Measurements from ENCODE around the gene TRAF2.

The TRAF2 gene

DNA sequence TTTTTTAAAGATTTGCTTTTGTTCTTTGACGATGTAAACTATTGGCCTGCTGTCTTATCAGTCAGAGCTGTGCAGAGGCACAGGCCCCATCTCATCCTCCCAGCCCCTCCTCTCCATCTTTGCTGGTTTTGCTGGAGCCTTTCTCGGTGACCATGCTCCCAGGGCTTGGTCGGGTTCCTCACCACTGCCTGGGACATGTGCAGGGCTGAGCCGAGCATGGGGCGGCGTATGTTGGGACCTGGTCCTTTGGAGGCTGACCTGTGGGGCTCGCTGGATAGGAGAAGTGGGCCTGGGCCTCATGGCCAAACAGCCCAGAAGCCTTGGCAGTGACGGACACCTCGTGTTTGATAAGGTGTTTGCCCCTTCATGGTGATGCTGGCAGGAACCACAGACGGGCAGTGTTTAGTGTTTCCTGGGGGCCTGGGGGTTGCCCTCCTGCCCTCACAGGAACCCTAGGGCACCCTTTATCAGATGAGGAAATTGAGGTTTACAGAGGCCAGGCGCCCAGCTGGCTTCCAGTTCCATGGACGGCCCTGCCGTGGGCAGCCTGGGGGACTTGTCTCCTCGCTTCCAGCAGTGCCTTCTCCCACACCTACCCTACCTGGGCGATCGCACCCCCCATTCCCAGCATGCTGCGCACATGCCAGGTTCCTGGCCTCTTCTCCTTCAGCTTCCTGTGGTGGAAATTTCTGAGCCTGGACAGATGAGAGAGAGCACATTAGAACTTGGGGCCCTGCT, 27.6 kb downstream of the TRAF2 start:
- no peak for DNase-seq (ENCODE audit: low read depth)

DNA sequence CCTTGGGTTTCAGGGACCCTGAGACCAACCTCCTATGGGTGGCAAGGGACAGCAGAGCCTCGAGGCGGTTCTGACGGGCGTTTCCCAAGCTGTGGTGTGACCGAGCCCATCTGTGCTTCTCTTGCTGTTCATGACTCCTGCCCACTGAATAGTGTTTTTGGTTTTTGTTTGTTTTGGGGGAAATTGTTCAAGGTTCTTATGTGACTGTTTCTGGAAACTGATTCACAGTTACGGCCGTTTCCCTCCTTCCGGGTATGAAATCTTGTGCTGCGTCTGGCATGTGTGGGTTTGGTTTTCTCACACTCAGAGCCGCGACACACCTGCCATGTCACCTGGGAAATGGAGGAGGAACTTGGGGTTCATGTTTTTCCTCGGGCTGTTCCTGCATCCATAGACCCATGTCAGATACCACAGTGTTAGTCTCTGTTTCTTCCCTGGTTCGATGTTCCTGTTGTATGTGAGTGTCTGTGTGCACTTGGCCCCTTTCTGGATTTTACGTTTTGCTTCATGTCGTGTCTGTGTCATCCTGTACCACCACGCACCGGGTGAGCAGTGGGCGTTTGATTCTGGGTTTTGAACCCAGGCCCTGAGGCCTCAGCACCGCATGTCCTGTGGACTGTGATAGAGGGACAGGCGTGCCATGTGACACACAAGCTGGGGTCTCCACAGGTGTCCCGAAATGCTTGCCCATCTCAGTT, 29.5 kb downstream of the TRAF2 start:
- no peak for DNase-seq (ENCODE audit: low read depth)

DNA sequence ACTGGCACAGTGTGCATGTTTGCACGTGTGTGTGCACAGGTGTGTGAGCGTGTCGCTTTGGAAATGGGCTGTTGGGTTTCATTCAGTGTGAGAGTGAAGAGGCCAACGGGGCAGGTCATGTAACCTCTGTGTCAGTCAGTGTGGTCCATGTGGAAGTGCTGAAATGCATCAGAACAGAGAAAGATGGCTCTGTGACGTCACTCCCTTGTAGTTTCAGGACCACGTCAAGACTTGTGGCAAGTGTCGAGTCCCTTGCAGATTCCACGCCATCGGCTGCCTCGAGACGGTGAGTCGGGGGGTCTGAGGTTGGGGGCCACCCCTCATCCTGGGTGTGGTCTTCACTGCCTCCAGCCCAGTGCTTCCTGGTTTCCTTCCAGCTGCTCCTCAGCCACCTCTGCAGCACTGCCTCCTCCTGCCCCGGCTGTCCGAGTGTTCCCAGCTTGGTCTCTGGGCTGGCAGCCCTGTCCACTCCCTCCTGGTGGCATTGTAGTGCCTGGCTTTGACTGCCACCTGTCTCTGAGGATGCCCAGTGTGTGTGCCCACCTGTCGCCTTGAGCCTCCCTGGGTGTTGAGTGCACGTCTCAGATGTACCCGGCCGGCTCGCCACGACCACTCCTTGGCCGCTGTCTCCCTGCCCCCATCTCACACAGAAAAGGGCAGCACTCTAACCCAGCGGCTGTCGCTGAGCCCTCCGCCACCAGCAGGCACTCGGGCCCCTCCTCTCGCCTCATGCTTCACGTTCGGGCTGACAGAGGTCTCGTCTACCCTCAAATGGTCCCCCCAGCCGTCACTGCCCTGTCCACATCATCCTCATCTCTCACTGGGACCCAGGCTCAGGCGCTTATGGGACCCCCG, 30.2 kb downstream of the TRAF2 start:
- DNase-seq (ENCODE audit: low read depth) = no peak

DNA sequence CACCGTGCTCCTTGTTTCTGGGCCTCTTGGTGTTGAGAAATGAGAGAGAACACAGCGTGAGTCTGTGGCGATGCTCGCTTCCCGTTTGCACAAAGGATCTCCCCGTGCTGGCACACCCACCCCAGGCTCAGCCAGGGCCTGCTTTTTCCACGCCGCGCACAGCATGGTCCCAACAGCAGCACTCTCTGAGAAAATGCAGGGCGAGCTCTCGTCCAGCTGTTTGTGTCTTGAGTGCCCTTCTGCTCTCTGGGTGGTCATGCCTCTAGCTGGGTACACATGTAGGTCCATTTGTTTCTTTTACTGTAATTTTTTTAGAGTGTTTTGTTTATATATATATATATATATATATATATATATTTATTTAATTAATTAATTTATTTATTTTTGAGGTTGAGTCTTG, 31.6 kb downstream of the TRAF2 start:
- DNase-seq (ENCODE audit: low read depth) = no peak

DNA sequence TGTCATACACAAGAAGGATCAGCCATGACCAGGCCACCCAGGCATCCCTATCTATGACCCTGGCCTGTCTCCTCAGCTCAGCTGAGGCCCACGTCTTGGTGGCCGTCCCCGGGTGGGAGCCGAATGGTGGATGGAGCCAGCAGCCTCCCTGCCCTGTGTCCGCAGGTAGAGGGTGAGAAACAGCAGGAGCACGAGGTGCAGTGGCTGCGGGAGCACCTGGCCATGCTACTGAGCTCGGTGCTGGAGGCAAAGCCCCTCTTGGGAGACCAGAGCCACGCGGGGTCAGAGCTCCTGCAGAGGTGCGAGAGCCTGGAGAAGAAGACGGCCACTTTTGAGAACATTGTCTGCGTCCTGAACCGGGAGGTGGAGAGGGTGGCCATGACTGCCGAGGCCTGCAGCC, 33.8 kb downstream of the TRAF2 start:
- no peak for DNase-seq (ENCODE audit: low read depth)

DNA sequence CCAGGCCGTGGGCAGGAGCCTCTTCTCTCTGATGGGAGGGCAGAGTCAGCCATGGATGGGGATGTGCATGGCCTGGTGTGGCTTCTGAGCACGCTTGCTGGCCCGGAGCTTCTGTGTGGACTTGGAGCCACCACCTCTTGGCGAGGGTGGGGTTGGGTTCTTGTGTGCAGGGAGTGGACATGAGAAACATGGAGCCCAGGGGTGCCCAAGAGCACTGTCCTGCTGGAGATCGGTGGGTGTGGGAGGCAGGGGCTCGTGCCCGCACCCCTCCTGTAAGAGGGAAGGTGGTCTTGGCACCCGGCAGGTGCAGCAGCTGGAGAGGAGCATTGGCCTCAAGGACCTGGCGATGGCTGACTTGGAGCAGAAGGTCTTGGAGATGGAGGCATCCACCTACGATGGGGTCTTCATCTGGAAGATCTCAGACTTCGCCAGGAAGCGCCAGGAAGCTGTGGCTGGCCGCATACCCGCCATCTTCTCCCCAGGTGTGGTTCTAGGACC, 34.5 kb downstream of the TRAF2 start:
- no peak for DNase-seq (ENCODE audit: low read depth)

DNA sequence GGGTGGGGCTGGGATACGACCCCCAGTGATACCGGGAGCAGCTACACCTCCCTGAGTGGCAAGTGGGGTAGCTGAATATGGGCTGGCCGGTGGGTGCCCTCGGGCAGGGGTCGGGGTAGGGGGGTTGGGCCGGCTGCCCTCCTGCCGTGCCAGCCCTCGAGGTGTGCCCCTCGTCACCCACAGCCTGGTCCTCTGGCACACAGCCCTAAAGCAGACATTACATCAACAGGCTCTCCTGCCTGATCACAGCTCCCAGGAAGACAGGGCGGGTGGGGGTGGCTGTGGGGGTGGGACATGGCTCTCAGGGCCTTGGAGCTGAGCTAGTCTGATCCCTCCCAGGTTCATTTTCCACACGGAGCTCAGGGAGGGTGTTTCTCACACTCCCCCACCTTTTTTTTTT, 35.0 kb downstream of the TRAF2 start:
- no peak for DNase-seq (ENCODE audit: low read depth)

DNA sequence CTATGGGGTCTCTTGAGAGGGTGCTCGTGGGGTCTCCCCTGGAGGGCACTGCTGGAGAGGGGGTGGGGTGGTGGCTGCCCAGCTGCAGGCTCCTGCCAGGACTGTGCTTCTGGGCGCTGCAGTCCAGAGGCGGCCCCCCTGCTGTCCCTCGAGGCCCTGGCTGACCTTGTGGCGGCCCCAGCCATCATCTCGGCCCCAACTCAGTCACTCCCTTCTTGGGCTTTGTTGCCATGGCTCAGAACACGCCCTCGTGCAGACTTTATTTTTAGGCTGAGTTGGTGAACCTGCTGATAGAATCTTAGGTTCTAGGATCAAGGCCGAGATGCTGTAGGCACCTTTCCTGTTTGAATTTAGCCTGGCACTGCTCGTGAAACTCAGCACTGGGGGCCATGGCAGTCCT, 35.4 kb downstream of the TRAF2 start:
- DNase-seq (ENCODE audit: low read depth) = no peak

DNA sequence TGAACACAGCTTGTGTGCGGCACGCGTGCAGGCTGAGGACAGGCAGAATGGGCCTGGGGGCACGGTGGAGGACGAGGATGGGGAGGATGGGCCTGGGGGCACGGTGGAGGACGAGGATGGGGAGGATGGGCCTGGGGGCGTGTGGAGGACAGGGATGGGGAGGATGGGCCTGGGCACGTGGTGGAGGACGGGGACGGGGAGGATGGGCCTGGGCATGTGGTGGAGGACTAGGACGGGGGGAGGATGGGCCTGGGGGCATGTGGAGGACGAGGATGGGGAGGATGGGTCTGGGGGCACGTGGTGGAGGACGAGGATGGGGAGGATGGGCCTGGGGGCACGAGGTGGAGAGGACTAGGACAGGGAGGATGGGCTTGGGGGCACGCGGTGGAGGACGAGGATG, 36.2 kb downstream of the TRAF2 start:
- no peak for DNase-seq (ENCODE audit: low read depth)

DNA sequence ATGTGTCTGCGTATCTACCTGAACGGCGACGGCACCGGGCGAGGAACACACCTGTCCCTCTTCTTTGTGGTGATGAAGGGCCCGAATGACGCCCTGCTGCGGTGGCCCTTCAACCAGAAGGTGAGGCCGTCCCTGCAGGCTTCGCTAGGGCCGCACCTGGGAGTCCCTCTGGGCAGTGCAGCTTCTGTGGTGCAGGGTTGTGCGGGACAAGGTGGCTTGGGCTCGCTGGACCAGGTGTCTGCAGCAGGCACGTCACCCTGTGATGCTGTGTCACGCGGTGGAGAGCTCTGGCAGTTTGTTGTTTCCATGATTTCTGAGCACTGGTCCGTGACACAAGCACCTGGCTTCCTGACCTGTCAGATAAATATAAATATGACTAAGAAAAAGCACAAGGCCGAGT, 37.6 kb downstream of the TRAF2 start:
- no peak for DNase-seq (ENCODE audit: low read depth)

DNA sequence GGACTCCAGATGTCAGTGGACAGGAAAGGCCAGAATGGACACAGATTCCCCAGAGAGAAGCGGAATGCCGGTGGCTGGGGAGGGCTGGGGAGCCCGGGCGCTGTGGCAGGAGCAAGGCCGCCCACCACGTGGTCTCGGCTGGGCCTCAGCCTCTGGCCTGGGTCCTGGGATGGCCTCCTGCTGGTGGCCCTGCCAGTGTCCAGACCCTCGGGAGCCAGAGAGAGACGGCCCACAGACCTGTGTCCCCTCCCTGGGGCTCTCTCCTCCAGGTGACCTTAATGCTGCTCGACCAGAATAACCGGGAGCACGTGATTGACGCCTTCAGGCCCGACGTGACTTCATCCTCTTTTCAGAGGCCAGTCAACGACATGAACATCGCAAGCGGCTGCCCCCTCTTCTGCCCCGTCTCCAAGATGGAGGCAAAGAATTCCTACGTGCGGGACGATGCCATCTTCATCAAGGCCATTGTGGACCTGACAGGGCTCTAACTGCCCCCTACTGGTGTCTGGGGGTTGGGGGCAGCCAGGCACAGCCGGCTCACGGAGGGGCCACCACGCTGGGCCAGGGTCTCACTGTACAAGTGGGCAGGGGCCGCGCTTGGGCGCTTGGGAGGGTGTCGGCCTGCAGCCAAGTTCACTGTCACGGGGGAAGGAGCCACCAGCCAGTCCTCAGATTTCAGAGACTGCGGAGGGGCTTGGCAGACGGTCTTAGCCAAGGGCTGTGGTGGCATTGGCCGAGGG, 39.3 kb downstream of the TRAF2 start:
- no peak for DNase-seq (ENCODE audit: low read depth)

DNA sequence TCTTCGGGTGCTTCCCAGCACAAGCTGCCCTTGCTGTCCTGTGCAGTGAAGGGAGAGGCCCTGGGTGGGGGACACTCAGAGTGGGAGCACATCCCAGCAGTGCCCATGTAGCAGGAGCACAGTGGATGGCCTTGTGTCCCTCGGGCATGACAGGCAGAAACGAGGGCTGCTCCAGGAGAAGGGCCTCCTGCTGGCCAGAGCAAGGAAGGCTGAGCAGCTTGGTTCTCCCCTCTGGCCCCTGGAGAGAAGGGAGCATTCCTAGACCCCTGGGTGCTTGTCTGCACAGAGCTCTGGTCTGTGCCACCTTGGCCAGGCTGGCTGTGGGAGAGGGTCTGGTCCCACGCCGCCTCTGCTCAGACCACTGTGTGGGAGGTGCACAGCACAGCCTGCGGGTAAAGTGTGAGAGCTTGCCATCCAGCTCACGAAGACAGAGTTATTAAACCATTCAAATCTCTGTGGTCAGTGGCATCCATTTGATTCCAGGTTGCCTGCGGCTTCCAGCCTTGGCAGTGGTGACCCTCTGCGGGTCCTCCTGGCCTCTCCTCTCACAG, 39.9 kb downstream of the TRAF2 start:
- no peak for DNase-seq (ENCODE audit: low read depth)

DNA sequence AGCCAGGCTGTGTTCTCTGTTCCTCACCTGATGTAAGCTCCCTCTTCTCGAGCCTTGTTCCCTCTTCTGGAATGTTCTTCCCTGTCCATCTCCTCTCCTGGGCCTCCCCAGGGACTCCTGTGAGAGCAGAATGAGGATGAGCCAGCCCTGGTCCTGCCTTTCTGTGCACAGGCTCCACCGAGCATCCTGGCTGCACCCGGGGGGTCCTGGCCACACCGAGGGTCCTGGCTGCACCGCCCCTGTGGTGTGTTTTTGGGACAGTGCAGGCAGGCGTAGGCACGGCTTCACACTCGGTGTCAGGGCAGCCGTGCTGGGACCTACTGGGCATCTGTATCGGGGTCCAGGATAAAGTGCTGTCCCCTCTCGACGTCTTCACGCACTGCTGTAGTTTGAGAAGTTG, 40.4 kb downstream of the TRAF2 start:
- DNase-seq (ENCODE audit: low read depth) = no peak

DNA sequence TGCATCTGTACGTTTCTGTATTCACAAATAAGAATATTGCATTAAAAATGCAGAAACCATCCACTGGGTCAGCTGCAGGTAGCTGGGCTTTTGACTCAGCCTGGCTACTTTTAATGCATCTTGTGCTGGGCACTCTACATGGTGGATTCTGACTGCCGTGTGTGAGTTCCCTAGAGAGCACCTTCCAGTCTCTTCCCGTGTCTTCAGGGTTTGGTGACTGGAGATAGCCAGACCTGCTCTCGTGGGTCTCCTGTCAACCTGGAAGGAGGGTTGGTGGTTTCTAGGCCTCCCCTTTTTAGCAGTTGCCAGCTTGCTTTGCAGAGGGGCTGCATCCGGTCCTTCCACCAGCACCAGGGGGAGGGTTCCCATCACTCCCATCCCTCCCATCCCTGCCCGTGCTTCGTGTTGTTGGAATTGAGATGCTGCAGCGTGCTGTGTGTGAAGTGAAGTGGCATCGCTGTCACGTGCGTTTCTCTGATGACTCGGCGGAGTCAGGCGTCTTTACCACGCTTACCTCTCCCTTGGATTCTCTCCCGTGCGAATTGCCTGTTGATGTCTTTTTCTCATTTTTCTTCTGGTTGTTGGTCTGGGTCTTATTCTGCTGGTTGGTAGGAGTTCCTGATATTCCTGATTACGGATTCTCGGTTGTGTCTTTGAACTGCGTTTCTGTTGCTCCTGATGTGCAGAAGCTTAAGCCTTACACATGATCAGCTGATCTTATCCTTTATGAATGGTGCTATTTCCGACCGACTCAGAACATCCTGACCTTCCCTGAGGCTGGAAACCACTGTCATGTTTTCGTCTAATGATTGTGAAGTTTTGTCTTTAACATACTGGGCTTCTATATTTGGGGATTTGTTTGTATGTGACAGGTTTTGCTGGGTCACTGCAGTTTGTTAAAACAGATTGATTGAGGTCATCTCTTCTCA, 41.3 kb downstream of the TRAF2 start:
- no peak for DNase-seq (ENCODE audit: low read depth)

DNA sequence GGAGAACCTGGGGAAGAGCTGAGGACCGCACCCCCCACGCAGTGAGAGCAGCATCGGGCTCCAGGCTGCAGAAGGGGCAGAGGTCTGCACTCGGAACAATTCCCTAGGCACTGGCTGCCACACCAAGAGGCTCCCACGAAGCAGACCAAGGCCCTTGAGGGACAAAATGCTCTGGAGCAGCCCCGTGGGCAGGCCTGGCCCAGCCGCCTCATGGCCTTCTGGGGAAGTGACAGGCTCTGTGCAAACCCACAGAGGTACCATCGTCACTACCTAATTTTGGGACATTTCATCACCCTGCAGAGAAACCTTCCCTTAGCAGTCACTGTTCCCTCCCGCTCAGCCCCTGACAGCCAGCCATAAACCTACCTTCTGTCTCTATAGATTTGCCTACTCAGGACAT, 42.3 kb downstream of the TRAF2 start:
- DNase-seq (ENCODE audit: low read depth) = no peak

DNA sequence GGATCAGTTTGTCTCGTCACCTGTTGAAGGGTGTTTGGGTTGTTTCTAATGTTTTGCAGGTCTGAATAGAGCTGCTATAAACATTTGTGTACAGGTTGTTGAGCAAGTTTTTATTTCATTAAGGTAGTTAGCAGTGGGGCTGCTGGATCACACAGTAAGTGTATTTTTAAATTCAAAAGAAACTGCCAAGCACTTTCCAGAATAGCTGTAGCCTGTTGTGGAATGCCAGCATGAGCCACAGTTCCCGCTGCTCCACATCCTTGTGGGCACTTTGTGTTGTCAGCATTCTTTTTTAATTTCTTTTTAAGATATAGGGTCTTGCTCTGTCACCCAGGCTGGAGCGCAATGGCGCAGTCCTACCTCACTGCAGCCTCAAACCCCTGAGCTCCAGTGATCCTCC, 43.7 kb downstream of the TRAF2 start:
- DNase-seq (ENCODE audit: low read depth) = no peak

DNA sequence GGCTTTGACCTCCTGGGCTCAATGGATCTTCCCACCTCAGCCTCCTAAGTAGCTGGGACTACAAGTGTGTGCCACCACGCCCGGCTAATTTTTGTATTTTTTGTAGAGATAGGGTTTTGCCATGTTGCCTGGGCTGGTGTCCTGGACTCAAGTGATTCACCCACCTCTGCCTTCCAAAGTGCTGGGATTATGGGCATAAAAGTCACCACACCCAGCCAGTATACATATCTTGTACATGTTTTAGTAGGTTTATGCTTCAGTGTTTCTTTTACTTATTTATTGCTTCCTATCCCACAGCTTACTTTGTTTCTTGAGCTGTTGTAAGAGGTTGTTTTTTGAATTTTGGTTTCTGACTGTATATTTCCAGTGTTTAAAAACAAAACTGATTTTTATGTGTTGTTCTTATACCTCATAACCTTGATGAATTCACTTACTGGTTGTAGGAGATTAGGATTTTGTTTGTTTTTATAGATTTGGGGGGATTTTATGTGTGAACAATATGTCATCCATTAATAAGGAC, 45.4 kb downstream of the TRAF2 start:
- DNase-seq (ENCODE audit: low read depth) = no peak

DNA sequence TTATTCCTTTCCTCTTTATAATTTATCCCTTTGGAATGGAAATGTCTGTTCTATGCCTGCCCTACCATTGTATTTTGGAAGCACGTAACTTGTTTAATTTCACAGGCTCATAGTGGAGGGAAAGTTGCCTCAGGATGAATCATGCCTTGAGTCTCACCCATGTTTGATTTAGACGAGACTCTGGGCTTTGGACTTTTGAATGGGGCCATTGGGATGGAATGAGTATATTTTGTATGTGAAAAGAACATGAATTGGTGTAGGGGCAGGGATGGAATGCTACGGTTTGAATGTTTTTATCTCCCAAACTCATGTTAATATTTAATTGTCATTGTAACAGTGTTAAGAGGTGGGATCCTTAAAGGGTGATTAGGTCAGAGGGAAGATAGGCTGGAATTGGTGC, 48.0 kb downstream of the TRAF2 start:
- DNase-seq (ENCODE audit: low read depth) = no peak

DNA sequence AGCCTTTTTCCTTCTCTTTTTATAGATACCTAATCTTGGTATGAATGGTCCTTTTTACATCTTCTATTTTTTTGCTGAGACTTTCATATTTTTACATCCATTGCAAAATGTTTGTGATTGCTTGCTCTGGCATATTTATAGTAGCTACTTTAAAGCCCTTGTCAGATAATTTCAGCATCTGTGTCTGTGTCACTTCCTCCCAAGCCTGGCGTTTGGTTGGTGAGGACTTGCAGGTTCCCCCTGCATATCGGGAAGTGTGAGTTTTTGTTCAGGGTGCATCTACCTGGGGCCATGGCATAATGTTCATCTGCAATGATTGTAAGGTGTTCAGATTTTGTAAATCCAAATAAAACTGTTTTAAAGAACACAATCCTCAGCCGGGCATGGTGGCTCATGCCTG, 49.3 kb downstream of the TRAF2 start:
- no peak for DNase-seq (ENCODE audit: low read depth)

DNA sequence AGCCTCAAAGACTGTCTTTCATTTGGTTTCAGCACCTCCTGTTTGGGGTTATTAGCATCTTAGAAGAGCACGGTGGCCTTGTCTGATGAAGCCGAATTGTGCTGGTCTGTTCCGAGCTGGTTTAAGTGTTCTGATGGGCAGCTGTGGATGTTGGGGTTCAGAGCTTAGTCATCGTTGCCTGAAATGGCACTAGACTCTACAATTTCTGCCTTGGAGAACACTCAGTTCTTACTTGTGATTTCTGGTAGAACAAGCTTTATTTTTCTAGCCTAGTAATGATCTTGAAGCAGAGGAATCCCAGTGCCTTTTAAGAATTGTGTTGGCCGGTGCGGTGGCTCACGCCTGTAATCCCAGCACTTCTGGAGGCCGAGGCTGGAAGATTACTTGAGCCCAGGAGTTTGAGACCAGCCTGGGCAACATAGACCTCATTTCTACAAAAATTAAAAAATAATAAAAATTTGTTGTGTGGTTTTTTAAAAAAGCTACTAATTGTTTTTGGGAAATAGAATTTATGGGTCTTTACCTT, 50.4 kb downstream of the TRAF2 start:
- no peak for DNase-seq (ENCODE audit: low read depth)

Measured in HS-27A (cell line).